Ovary (tissue), 3 donors: ENCODE measurements around the gene HK1.

ENCODE experiments used
- CTCF ChIP-seq, 3 donors: fragments of 450-650 bp in 2 of 3; fragments of 200-600 bp in 1 of 3; IDR thresholded peaks; one replicate each; pipeline versions ENCODE4 v1.5.1 to v1.8.0; 2016 to 2022; ENCODE audit warnings: antibody characterized with exemption in 3 of 3, mild to moderate bottlenecking in 1 of 3
- EP300 ChIP-seq: sonication (generic); formaldehyde crosslinking; IDR thresholded peaks from one replicate; pipeline ENCODE4 v1.6.1; 2017; ENCODE audit warnings: antibody characterized with exemption
- donor health status: DM: no; HTN: no; CAD: no.

GRCh38 chr10:69229616-69229916, 48.7 kb upstream of the HK1 start:
- TF ChIP-seq CTCF (IDR thresholded peaks at IDR 0.05) (no peak), EP300 (no peak)
